CD4-positive, alpha-beta T cell (primary cell): ENCODE measurements around the gene IFFO2. TPM values are rescaled to one million over a fixed set of nuclear protein-coding genes. Genes with fewer than 3 reads are reported as not detected.

ENCODE experiments used
- ATAC-seq: fragments of 200-7000 bp; cut with Tn5 transposase; one replicate; pipeline ENCODE4 v1.10.0; 2022; ENCODE audit warnings: mild to moderate bottlenecking; ENCODE audit not compliant: poor library complexity
- CTCF ChIA-PET: fragments of 350-600 bp; sonication (Branson Sonifier 250); formaldehyde crosslinking; loops from one replicate; lab custom pipeline; 2021; ENCODE audit warnings: antibody characterized with exemption, inconsistent platforms; lab: Charles Lee
- POLR2A ChIA-PET: fragments of 350-600 bp; sonication (Branson Sonifier 250); formaldehyde crosslinking; loops from one replicate; lab custom pipeline; 2021; ENCODE audit warnings: antibody characterized with exemption, inconsistent platforms; lab: Charles Lee
- DNase-seq, 14 experiments: peaks; one replicate each; pipeline ENCODE4 v3.0.0-alpha.2; 2013 to 2020; ENCODE audit warnings: mixed read lengths in 2 of 14
- H3K27ac ChIP-seq, 2 donors: one replicate each; pipeline versions ENCODE4 v1.5.1 to v1.7.0; 2013; ENCODE audit warnings: low read length in 2 of 2, low read depth in 1 of 2, mild to moderate bottlenecking in 1 of 2
- H3K27me3 ChIP-seq, 2 experiments: 1 replicate in 1 of 2; 2 replicates in 1 of 2; pipeline versions ENCODE4 v1.6.1 to v1.7.0; 2013; ENCODE audit warnings: low read length in 2 of 2, control low read depth in 1 of 2, mild to moderate bottlenecking in 1 of 2, moderate library complexity in 1 of 2; ENCODE audit not compliant: insufficient read depth in 2 of 2, control insufficient read depth in 1 of 2
- H3K36me3 ChIP-seq: one replicate; pipeline ENCODE4 v1.6.1; 2013; ENCODE audit warnings: low read length, control low read depth; ENCODE audit not compliant: insufficient read depth
- H3K4me1 ChIP-seq: one replicate; pipeline ENCODE4 v1.6.1; 2013; ENCODE audit warnings: low read length, control low read depth; ENCODE audit not compliant: insufficient read depth
- H3K4me3 ChIP-seq: one replicate; pipeline ENCODE4 v1.5.1; 2013; ENCODE audit warnings: mild to moderate bottlenecking, low read length, moderate library complexity
- H3K9me3 ChIP-seq, 2 experiments: 1 replicate in 1 of 2; 2 replicates in 1 of 2; pipeline versions ENCODE4 v1.6.1 to v1.7.0; 2013; ENCODE audit warnings: low read length in 2 of 2, mild to moderate bottlenecking in 2 of 2, control low read depth in 1 of 2, moderate library complexity in 1 of 2; ENCODE audit not compliant: control insufficient read depth in 1 of 2, insufficient read depth in 1 of 2
- H3K27ac Mint-ChIP-seq: one replicate; pipeline ENCODE4 v1.8.0; 2020; ENCODE audit warnings: mixed read lengths
- H3K27me3 Mint-ChIP-seq: one replicate; pipeline ENCODE4 v1.8.0; 2021; ENCODE audit warnings: mixed read lengths
- H3K36me3 Mint-ChIP-seq: one replicate; pipeline ENCODE4 v1.8.0; 2021; ENCODE audit warnings: low read depth, mixed read lengths
- H3K4me1 Mint-ChIP-seq: one replicate; pipeline ENCODE4 v1.8.0; 2021; ENCODE audit warnings: low read depth, mixed read lengths
- H3K4me3 Mint-ChIP-seq: one replicate; pipeline ENCODE4 v1.8.0; 2020; ENCODE audit warnings: mild to moderate bottlenecking, mixed read lengths
- H3K9me3 Mint-ChIP-seq: one replicate; pipeline ENCODE4 v1.8.0; 2020; ENCODE audit warnings: mixed read lengths
- CTCF ChIP-seq: fragments of 200-600 bp; IDR thresholded peaks from one replicate; pipeline ENCODE4 v1.8.0; 2022; ENCODE audit warnings: antibody characterized with exemption, mild to moderate bottlenecking
- intact Hi-C, 2 experiments: fragments of 100-400 bp; cut with DNase I in 1 of 2; cut with micrococcal nuclease in 1 of 2; formaldehyde crosslinking; loops; one replicate each; pipeline versions ENCODE4 v1.15.1 to v1.9.0; 2023 to 2025; cut with DNase I, micrococcal nuclease
- total RNA-seq, 174 experiments: library from RNA in 2 of 174; stranded (reverse) in 2 of 174; gene quantifications; one replicate each; pipeline ENCODE4 v1.2.3 and lab custom pipeline; 2021 to 2026

Gene IFFO2
- total RNA-seq, 2 experiments from 2014 or later = 106 to 112 TPM

- DNase-seq = no peak
- ChIA-PET CTCF (no interaction called here), POLR2A (no interaction called here)
- intact Hi-C loops = loop anchor here in 1 of 2 experiments (5.0 kb wide), 1 partner anchor 230 kb away; no protein-coding TSS in a partner anchor
- H3K9me3 ChIP-seq = no peaks in the 10 kb centered on the region
- no peaks in the 10 kb centered on the region for H3K36me3 ChIP-seq
- no peak overlapping the region for H3K27ac ChIP-seq
- Mint-ChIP-seq H3K9me3 (no peaks in the 10 kb centered on the region), H3K36me3 (no peaks in the 10 kb centered on the region), H3K27ac (no peak overlapping the region), H3K4me1 (no peaks in the 10 kb centered on the region), H3K4me3 (no peak overlapping the region), H3K27me3 (no peaks in the 10 kb centered on the region)
- no peaks in the 10 kb centered on the region for H3K27me3 ChIP-seq
- no peak for TF ChIP-seq CTCF
- no peaks in the 10 kb centered on the region for H3K4me1 ChIP-seq
- no peak for ATAC-seq
- H3K4me3 ChIP-seq = no peak overlapping the region
Measured at GRCh38 chr1:18881642-18882431, 74.6 kb downstream of the IFFO2 start.

GRCh38 chr1:18881164-18881563 lies 75.3 kb downstream of the IFFO2 start:
- no peaks in the 10 kb centered on the region for H3K27me3 Mint-ChIP-seq
- ChIA-PET POLR2A (no interaction called here), CTCF (no interaction called here)
- DNase-seq = no peak
- Histone ChIP-seq H3K36me3 (no peaks in the 10 kb centered on the region), H3K4me1 (no peaks in the 10 kb centered on the region), H3K27ac (no peak overlapping the region), H3K27me3 (no peaks in the 10 kb centered on the region), H3K9me3 (no peaks in the 10 kb centered on the region), H3K4me3 (no peak overlapping the region)
- H3K4me3 Mint-ChIP-seq = no peak overlapping the region
- ATAC-seq = no peak
- no peak overlapping the region for H3K27ac Mint-ChIP-seq
- intact Hi-C loops = loop anchor here in 1 of 2 experiments (5.0 kb wide), 1 partner anchor 231 kb away; no protein-coding TSS in a partner anchor
- no peaks in the 10 kb centered on the region for H3K4me1 Mint-ChIP-seq
- H3K9me3 Mint-ChIP-seq = no peaks in the 10 kb centered on the region
- no peaks in the 10 kb centered on the region for H3K36me3 Mint-ChIP-seq
- TF ChIP-seq CTCF = no peak

GRCh38 chr1:18880585-18880984 lies 75.9 kb downstream of the IFFO2 start:
- Mint-ChIP-seq H3K27ac (no peak overlapping the region), H3K36me3 (no peaks in the 10 kb centered on the region), H3K4me3 (no peak overlapping the region), H3K9me3 (no peaks in the 10 kb centered on the region), H3K27me3 (no peaks in the 10 kb centered on the region), H3K4me1 (no peaks in the 10 kb centered on the region)
- ChIA-PET POLR2A (no interaction called here), CTCF (no interaction called here)
- Histone ChIP-seq H3K4me3 (no peak overlapping the region), H3K9me3 (no peaks in the 10 kb centered on the region), H3K27ac (no peak overlapping the region), H3K4me1 (no peaks in the 10 kb centered on the region), H3K27me3 (no peaks in the 10 kb centered on the region), H3K36me3 (no peaks in the 10 kb centered on the region)
- no peak for TF ChIP-seq CTCF
- intact Hi-C loops = loop anchor here in 1 of 2 experiments (5.0 kb wide), 1 partner anchor 232 kb away; no protein-coding TSS in a partner anchor
- no peak for ATAC-seq
- DNase-seq = no peak
